ENCODE measurements around the gene RIT2.

Gene RIT2

GRCh38 chr18:43022874-43023273, 92.6 kb downstream of the RIT2 start:
- DNase-seq = no peak
- Histone ChIP-seq H3K36me3 (ENCODE audit: control insufficient read depth in 1 of 2, insufficient read depth in 2 of 2, low read depth in 1 of 2, low read length in 2 of 2) (no peaks in the 10 kb centered on the region), H2BK15ac (ENCODE audit: low read depth, poor library complexity, severe bottlenecking) (no peak overlapping the region), H2AK5ac (ENCODE audit: low read length, severe bottlenecking) (no peak overlapping the region), H3K79me1 (replicated peaks; ENCODE audit: low read length, poor library complexity, severe bottlenecking) (no peaks in the 10 kb centered on the region), H3K4me3 (ENCODE audit: insufficient read depth in 1 of 2, low read depth in 1 of 2, low read length in 2 of 2) (no peak overlapping the region), H4K91ac (ENCODE audit: low read length) (no peak overlapping the region), H2BK120ac (ENCODE audit: low read depth, low read length) (no peak overlapping the region), H3K14ac (ENCODE audit: low read length in 2 of 2) (no peak overlapping the region), H3K27ac (ENCODE audit: low read length, poor library complexity, severe bottlenecking) (no peak overlapping the region), H3K4me2 (ENCODE audit: low read length, poor library complexity, severe bottlenecking) (no peak overlapping the region), H3K4ac (ENCODE audit: low read depth in 1 of 2, low read length in 2 of 2) (no peak overlapping the region), H3K23ac (ENCODE audit: low read length in 2 of 2) (no peak overlapping the region), H3K27me3 (ENCODE audit: control insufficient read depth in 1 of 2, insufficient read depth in 1 of 2, low read length in 2 of 2) (no peaks in the 10 kb centered on the region), H2BK12ac (ENCODE audit: low read length in 2 of 2) (no peak overlapping the region), H3K18ac (ENCODE audit: low read depth in 1 of 2, low read length in 2 of 2) (no peak overlapping the region), H2AFZ (ENCODE audit: low read depth, low read length) (no peak overlapping the region), H3K9me3 (ENCODE audit: control insufficient read depth, low read length) (no peaks in the 10 kb centered on the region), H2BK5ac (ENCODE audit: low read depth, low read length, poor library complexity, severe bottlenecking) (no peak overlapping the region), H3K4me1 (ENCODE audit: control insufficient read depth, insufficient read depth, low read depth, low read length) (no peaks in the 10 kb centered on the region), H3K9ac (ENCODE audit: low read length) (no peak overlapping the region), H4K8ac (ENCODE audit: low read length) (no peak overlapping the region)
- 79% methylated on average over 3 of the region's 3 CpGs for WGBS

- Histone ChIP-seq H2BK5ac (ENCODE audit: low read depth, low read length, poor library complexity, severe bottlenecking) (no peak overlapping the region), H3K18ac (ENCODE audit: low read depth in 1 of 2, low read length in 2 of 2) (no peak overlapping the region), H3K27me3 (ENCODE audit: control insufficient read depth in 1 of 2, insufficient read depth in 1 of 2, low read length in 2 of 2) (no peaks in the 10 kb centered on the region), H2BK120ac (ENCODE audit: low read depth, low read length) (no peak overlapping the region), H3K4me2 (ENCODE audit: low read length, poor library complexity, severe bottlenecking) (no peak overlapping the region), H3K9me3 (ENCODE audit: control insufficient read depth, low read length) (no peaks in the 10 kb centered on the region), H3K4me3 (ENCODE audit: insufficient read depth in 1 of 2, low read depth in 1 of 2, low read length in 2 of 2) (no peak overlapping the region), H2AK5ac (ENCODE audit: low read length, severe bottlenecking) (no peak overlapping the region), H3K79me1 (replicated peaks; ENCODE audit: low read length, poor library complexity, severe bottlenecking) (no peaks in the 10 kb centered on the region), H3K27ac (ENCODE audit: low read length, poor library complexity, severe bottlenecking) (no peak overlapping the region), H2BK15ac (ENCODE audit: low read depth, poor library complexity, severe bottlenecking) (no peak overlapping the region), H2AFZ (ENCODE audit: low read depth, low read length) (no peak overlapping the region), H3K4me1 (ENCODE audit: control insufficient read depth, insufficient read depth, low read depth, low read length) (no peaks in the 10 kb centered on the region), H3K14ac (ENCODE audit: low read length in 2 of 2) (no peak overlapping the region), H3K4ac (ENCODE audit: low read depth in 1 of 2, low read length in 2 of 2) (no peak overlapping the region), H3K36me3 (ENCODE audit: control insufficient read depth in 1 of 2, insufficient read depth in 2 of 2, low read depth in 1 of 2, low read length in 2 of 2) (no peaks in the 10 kb centered on the region), H2BK12ac (ENCODE audit: low read length in 2 of 2) (no peak overlapping the region), H4K8ac (ENCODE audit: low read length) (no peak overlapping the region), H3K23ac (ENCODE audit: low read length in 2 of 2) (no peak overlapping the region), H4K91ac (ENCODE audit: low read length) (no peak overlapping the region), H3K9ac (ENCODE audit: low read length) (no peak overlapping the region)
- no peak for DNase-seq
- 100% methylated on average over 1 of the region's 1 CpG for WGBS
Measured at GRCh38 chr18:43017622-43018021, 97.9 kb downstream of the RIT2 start.

GRCh38 chr18:43013486-43013885, 102.0 kb downstream of the RIT2 start:
- Histone ChIP-seq H4K8ac (ENCODE audit: low read length) (no peak overlapping the region), H2AFZ (ENCODE audit: low read depth, low read length) (no peak overlapping the region), H3K36me3 (ENCODE audit: control insufficient read depth in 1 of 2, insufficient read depth in 2 of 2, low read depth in 1 of 2, low read length in 2 of 2) (no peaks in the 10 kb centered on the region), H2AK5ac (ENCODE audit: low read length, severe bottlenecking) (no peak overlapping the region), H3K23ac (ENCODE audit: low read length in 2 of 2) (no peak overlapping the region), H3K27ac (ENCODE audit: low read length, poor library complexity, severe bottlenecking) (no peak overlapping the region), H3K79me1 (replicated peaks; ENCODE audit: low read length, poor library complexity, severe bottlenecking) (no peaks in the 10 kb centered on the region), H3K9ac (ENCODE audit: low read length) (no peak overlapping the region), H3K14ac (ENCODE audit: low read length in 2 of 2) (no peak overlapping the region), H2BK15ac (ENCODE audit: low read depth, poor library complexity, severe bottlenecking) (no peak overlapping the region), H2BK120ac (ENCODE audit: low read depth, low read length) (no peak overlapping the region), H3K4me3 (ENCODE audit: insufficient read depth in 1 of 2, low read depth in 1 of 2, low read length in 2 of 2) (no peak overlapping the region), H2BK12ac (ENCODE audit: low read length in 2 of 2) (no peak overlapping the region), H3K27me3 (ENCODE audit: control insufficient read depth in 1 of 2, insufficient read depth in 1 of 2, low read length in 2 of 2) (no peaks in the 10 kb centered on the region), H3K18ac (ENCODE audit: low read depth in 1 of 2, low read length in 2 of 2) (no peak overlapping the region), H2BK5ac (ENCODE audit: low read depth, low read length, poor library complexity, severe bottlenecking) (no peak overlapping the region), H3K4me1 (ENCODE audit: control insufficient read depth, insufficient read depth, low read depth, low read length) (no peaks in the 10 kb centered on the region), H4K91ac (ENCODE audit: low read length) (no peak overlapping the region), H3K9me3 (ENCODE audit: control insufficient read depth, low read length) (no peaks in the 10 kb centered on the region), H3K4ac (ENCODE audit: low read depth in 1 of 2, low read length in 2 of 2) (no peak overlapping the region), H3K4me2 (ENCODE audit: low read length, poor library complexity, severe bottlenecking) (no peak overlapping the region)
- WGBS = no CpG with 5 or more reads among the region's 3 CpGs
- peak; percentile 33 for DNase-seq

- Histone ChIP-seq H2BK120ac (ENCODE audit: low read depth, low read length) (no peak overlapping the region), H3K36me3 (ENCODE audit: control insufficient read depth in 1 of 2, insufficient read depth in 2 of 2, low read depth in 1 of 2, low read length in 2 of 2) (no peaks in the 10 kb centered on the region), H3K4ac (ENCODE audit: low read depth in 1 of 2, low read length in 2 of 2) (no peak overlapping the region), H3K27me3 (ENCODE audit: control insufficient read depth in 1 of 2, insufficient read depth in 1 of 2, low read length in 2 of 2) (no peaks in the 10 kb centered on the region), H2AK5ac (ENCODE audit: low read length, severe bottlenecking) (no peak overlapping the region), H3K4me2 (ENCODE audit: low read length, poor library complexity, severe bottlenecking) (no peak overlapping the region), H4K91ac (ENCODE audit: low read length) (no peak overlapping the region), H2BK12ac (ENCODE audit: low read length in 2 of 2) (no peak overlapping the region), H3K14ac (ENCODE audit: low read length in 2 of 2) (no peak overlapping the region), H3K9me3 (ENCODE audit: control insufficient read depth, low read length) (no peaks in the 10 kb centered on the region), H3K9ac (ENCODE audit: low read length) (no peak overlapping the region), H3K79me1 (replicated peaks; ENCODE audit: low read length, poor library complexity, severe bottlenecking) (no peaks in the 10 kb centered on the region), H3K18ac (ENCODE audit: low read depth in 1 of 2, low read length in 2 of 2) (no peak overlapping the region), H2AFZ (ENCODE audit: low read depth, low read length) (no peak overlapping the region), H3K27ac (ENCODE audit: low read length, poor library complexity, severe bottlenecking) (no peak overlapping the region), H3K23ac (ENCODE audit: low read length in 2 of 2) (no peak overlapping the region), H2BK15ac (ENCODE audit: low read depth, poor library complexity, severe bottlenecking) (no peak overlapping the region), H2BK5ac (ENCODE audit: low read depth, low read length, poor library complexity, severe bottlenecking) (no peak overlapping the region), H4K8ac (ENCODE audit: low read length) (no peak overlapping the region), H3K4me1 (ENCODE audit: control insufficient read depth, insufficient read depth, low read depth, low read length) (no peaks in the 10 kb centered on the region), H3K4me3 (ENCODE audit: insufficient read depth in 1 of 2, low read depth in 1 of 2, low read length in 2 of 2) (no peak overlapping the region)
- 80% methylated on average over 1 of the region's 2 CpGs for WGBS
- peak; percentile 38 for DNase-seq
Measured at GRCh38 chr18:43012951-43013350, 102.5 kb downstream of the RIT2 start.
